ENCODE measurements around the gene SFN.
"Not testable (repeated sequence)": the region's sequence is repeated elsewhere in the genome, so short reads cannot be mapped to it uniquely, and the experiment has no call there.

Gene SFN

GRCh38 chr1:26839779-26840178, 23.2 kb upstream of the SFN start:
- no peak for DNase-seq

GRCh38 chr1:26844424-26845196, 18.3 kb upstream of the SFN start:
- no peak for DNase-seq

GRCh38 chr1:26847826-26848225, 15.1 kb upstream of the SFN start:
- not testable (repeated sequence) for DNase-seq

GRCh38 chr1:26848499-26848898, 14.4 kb upstream of the SFN start:
- DNase-seq = no peak

- no peak for DNase-seq
Observed at GRCh38 chr1:26848941-26849774, 13.8 kb upstream of the SFN start.

GRCh38 chr1:26851106-26851684, 11.8 kb upstream of the SFN start:
- DNase-seq = no peak

- no peak for DNase-seq
Observed at GRCh38 chr1:26852701-26853100, 10.2 kb upstream of the SFN start.

- peak; percentile 40 for DNase-seq
Observed at GRCh38 chr1:26853156-26853555, 9.8 kb upstream of the SFN start.

- no peak for DNase-seq
Observed at GRCh38 chr1:26853600-26853999, 9.3 kb upstream of the SFN start.

GRCh38 chr1:26854906-26855305, 8.0 kb upstream of the SFN start:
- DNase-seq = no peak

GRCh38 chr1:26855636-26856035, 7.3 kb upstream of the SFN start:
- no peak for DNase-seq

- no peak for DNase-seq
Observed at GRCh38 chr1:26856181-26856580, 6.8 kb upstream of the SFN start.

GRCh38 chr1:26856604-26857469, 6.1 kb upstream of the SFN start:
- DNase-seq = no peak

- DNase-seq = no peak
Observed at GRCh38 chr1:26857473-26858060, 5.4 kb upstream of the SFN start.

GRCh38 chr1:26858160-26858559, 4.8 kb upstream of the SFN start:
- DNase-seq = no peak

- no peak for DNase-seq
Observed at GRCh38 chr1:26858891-26859640, 3.9 kb upstream of the SFN start.

- DNase-seq = no peak
Observed at GRCh38 chr1:26861286-26861701, 1.7 kb upstream of the SFN start.

- no peak for DNase-seq
Observed at GRCh38 chr1:26861889-26862378, 1.0 kb upstream of the SFN start.

- DNase-seq = no peak
Observed at GRCh38 chr1:26863685-26864077, 732 bp downstream of the SFN start.

- DNase-seq = peak; percentile 80
Observed at GRCh38 chr1:26864610-26865480, 1.9 kb downstream of the SFN start.

Data from NCI-H2029 treated with DMSO at 0.1 percent for 48 hours (cell line).